IMR-90 (cell line): ENCODE measurements around the gene CAPZA3. TPM values are rescaled to one million over a fixed set of nuclear protein-coding genes. Genes with fewer than 3 reads are reported as not detected.

ENCODE experiments used
- ATAC-seq: fragments of 200-7000 bp; cut with Tn5 transposase; 2 replicates; pipeline ENCODE4 v1.9.1; 2020; ENCODE audit warnings: low read depth, mild to moderate bottlenecking, moderate library complexity
- BruUV-seq: library from RNA; stranded (reverse); fragments of 400-500 nt; replicated peaks from 2 replicates; lab custom pipeline; 2021; lab: Mats Ljungman, UMichigan
- CTCF ChIA-PET: fragments of 300-600 bp; formaldehyde crosslinking; extraction: SDS; loops from one replicate; lab custom pipeline; 2021; ENCODE audit warnings: antibody characterized with exemption; lab: Yijun Ruan, JAX
- POLR2A ChIA-PET: fragments of 300-600 bp; sonication (Branson Sonifier 250); formaldehyde crosslinking; loops from one replicate; lab custom pipeline; 2022; ENCODE audit warnings: antibody characterized with exemption; ENCODE audit not compliant: unreplicated experiment; lab: Charles Lee
- DNase-seq: peaks from one replicate; pipeline ENCODE4 v3.0.0; 2013
- H2AFZ ChIP-seq: replicated peaks from 2 replicates; pipeline ENCODE3; 2013; ENCODE audit warnings: low read length, mild to moderate bottlenecking; ENCODE audit not compliant: poor library complexity
- H2AK5ac ChIP-seq: 2 replicates; pipeline ENCODE4 v1.6.1; 2013; ENCODE audit warnings: low read depth, low read length, inconsistent platforms
- H2AK9ac ChIP-seq: replicated peaks from 2 replicates; pipeline ENCODE3; 2013; ENCODE audit warnings: mild to moderate bottlenecking, low read depth, low read length, moderate library complexity; ENCODE audit not compliant: poor library complexity
- H2BK120ac ChIP-seq: 2 replicates; pipeline ENCODE4 v1.6.1; 2013; ENCODE audit warnings: low read depth, low read length, inconsistent platforms
- H2BK15ac ChIP-seq: 3 replicates; pipeline ENCODE4 v1.6.1; 2013; ENCODE audit warnings: low read depth, low read length, inconsistent platforms
- H2BK20ac ChIP-seq: 2 replicates; pipeline ENCODE4 v1.6.1; 2013; ENCODE audit warnings: low read depth, mild to moderate bottlenecking, inconsistent platforms, low read length, moderate library complexity
- H2BK5ac ChIP-seq: 2 replicates; pipeline ENCODE4 v1.6.1; 2013; ENCODE audit warnings: mild to moderate bottlenecking, low read depth, low read length, inconsistent platforms; ENCODE audit not compliant: poor library complexity, severe bottlenecking
- H3K14ac ChIP-seq: replicated peaks from 2 replicates; pipeline ENCODE4 v1.6.1; 2013; ENCODE audit warnings: low read depth, low read length, inconsistent platforms
- H3K18ac ChIP-seq: 2 replicates; pipeline ENCODE4 v1.6.1; 2013; ENCODE audit warnings: low read depth, low read length, control low read depth
- H3K23ac ChIP-seq: 2 replicates; pipeline ENCODE4 v1.6.1; 2013; ENCODE audit warnings: low read depth, low read length, inconsistent platforms
- H3K27ac ChIP-seq: 2 replicates; pipeline ENCODE4 v1.5.1; 2013; ENCODE audit warnings: mild to moderate bottlenecking, control low read depth, low read length; ENCODE audit not compliant: insufficient read depth
- H3K27me3 ChIP-seq: 2 replicates; pipeline ENCODE4 v1.6.1; 2013; ENCODE audit warnings: low read length; ENCODE audit not compliant: control insufficient read depth, insufficient read depth
- H3K36me3 ChIP-seq: 2 replicates; pipeline ENCODE4 v1.6.1; 2013; ENCODE audit warnings: low read length, mixed read lengths; ENCODE audit not compliant: control insufficient read depth, insufficient read depth
- H3K4ac ChIP-seq: 2 replicates; pipeline ENCODE4 v1.6.1; 2013; ENCODE audit warnings: low read depth, low read length, inconsistent platforms
- H3K4me1 ChIP-seq: 2 replicates; pipeline ENCODE4 v1.6.1; 2013; ENCODE audit warnings: low read length, mixed read lengths; ENCODE audit not compliant: control insufficient read depth, insufficient read depth
- H3K4me2 ChIP-seq: 2 replicates; pipeline ENCODE4 v1.6.1; 2013; ENCODE audit warnings: low read depth, mild to moderate bottlenecking, control low read depth, low read length, moderate library complexity
- H3K4me3 ChIP-seq: 2 replicates; pipeline ENCODE4 v1.5.1; 2013; ENCODE audit warnings: low read depth, mild to moderate bottlenecking, control low read depth, low read length, moderate library complexity; ENCODE audit not compliant: insufficient read depth
- H3K56ac ChIP-seq: 2 replicates; pipeline ENCODE4 v1.6.1; 2013; ENCODE audit warnings: low read length, inconsistent platforms; ENCODE audit not compliant: insufficient read depth; ENCODE audit errors: extremely low read depth
- H3K79me1 ChIP-seq, 2 experiments: 2 replicates each; pipeline ENCODE4 v1.6.1; 2013; ENCODE audit warnings: low read length in 2 of 2, inconsistent platforms in 1 of 2, low read depth in 1 of 2
- H3K9ac ChIP-seq: 2 replicates; pipeline ENCODE4 v1.6.1; 2013; ENCODE audit warnings: low read depth, low read length, control low read depth
- H3K9me1 ChIP-seq: 2 replicates; pipeline ENCODE4 v1.6.1; 2013; ENCODE audit warnings: low read length, inconsistent platforms; ENCODE audit not compliant: insufficient read depth
- H3K9me3 ChIP-seq: 2 replicates; pipeline ENCODE4 v1.6.1; 2013; ENCODE audit warnings: low read length; ENCODE audit not compliant: control insufficient read depth, insufficient read depth
- H4K20me1 ChIP-seq: 2 replicates; pipeline ENCODE4 v1.6.1; 2013; ENCODE audit warnings: low read length, inconsistent platforms; ENCODE audit not compliant: insufficient read depth
- H4K5ac ChIP-seq: 2 replicates; pipeline ENCODE4 v1.6.1; 2013; ENCODE audit warnings: mild to moderate bottlenecking, low read depth, low read length, control low read depth
- H4K8ac ChIP-seq, 2 experiments: 2 replicates each; pipeline ENCODE4 v1.6.1; 2013; ENCODE audit warnings: low read depth in 2 of 2, low read length in 2 of 2, control low read depth in 1 of 2, inconsistent platforms in 1 of 2
- H4K91ac ChIP-seq: 2 replicates; pipeline ENCODE4 v1.6.1; 2013; ENCODE audit warnings: low read depth, low read length, inconsistent platforms; ENCODE audit not compliant: insufficient read depth
- BHLHE40 ChIP-seq: fragments of 150-350 bp; IDR thresholded peaks from 2 replicates; pipeline ENCODE4 v1.6.1; 2016; ENCODE audit warnings: mild to moderate bottlenecking, low read depth, low read length
- CEBPB ChIP-seq: IDR thresholded peaks from 2 replicates; pipeline ENCODE4 v1.6.1; 2012; ENCODE audit warnings: low read depth, low read length, improper control_type of control experiment
- CHD1 ChIP-seq: IDR thresholded peaks from 2 replicates; pipeline ENCODE4 v1.6.1; 2012; ENCODE audit warnings: low read depth, low read length, improper control_type of control experiment
- ELK1 ChIP-seq: fragments of 150-350 bp; IDR thresholded peaks from 2 replicates; pipeline ENCODE4 v1.6.1; 2016; ENCODE audit warnings: low read depth, mild to moderate bottlenecking, low read length, moderate library complexity, borderline replicate concordance
- FOS ChIP-seq: fragments of 150-350 bp; IDR thresholded peaks from 2 replicates; pipeline ENCODE4 v1.6.1; 2016; ENCODE audit warnings: low read depth, low read length
- MAFK ChIP-seq: IDR thresholded peaks from 2 replicates; pipeline ENCODE4 v1.6.1; 2012; ENCODE audit warnings: low read depth, low read length, improper control_type of control experiment
- MAZ ChIP-seq: IDR thresholded peaks from 2 replicates; pipeline ENCODE4 v1.6.1; 2012; ENCODE audit warnings: low read depth, mild to moderate bottlenecking, low read length, improper control_type of control experiment, moderate library complexity, borderline replicate concordance
- MXI1 ChIP-seq: IDR thresholded peaks from 2 replicates; pipeline ENCODE4 v1.6.1; 2012; ENCODE audit warnings: low read depth, mild to moderate bottlenecking, low read length, moderate library complexity, borderline replicate concordance
- POLR2A ChIP-seq: IDR thresholded peaks from 2 replicates; pipeline ENCODE4 v1.6.1; 2012; ENCODE audit warnings: mild to moderate bottlenecking, low read depth, low read length
- RCOR1 ChIP-seq: IDR thresholded peaks from 2 replicates; pipeline ENCODE4 v1.6.1; 2012; ENCODE audit warnings: mild to moderate bottlenecking, low read length, improper control_type of control experiment; ENCODE audit not compliant: insufficient replicate concordance
- RFX5 ChIP-seq: IDR thresholded peaks from 2 replicates; pipeline ENCODE4 v1.8.0; 2012; ENCODE audit warnings: low read depth, mild to moderate bottlenecking, low read length, moderate library complexity
- WGBS, 2 experiments: methylation state at CpG; one replicate each; pipeline versions ENCODE4 v1.1.5 to v1.1.7; 2013; ENCODE audit warnings: missing lambda C conversion rate in 2 of 2; ENCODE audit not compliant: insufficient read length in 1 of 2; ENCODE audit errors: extremely low coverage in 2 of 2; 5-methylcytosine and 5-hydroxymethylcytosine counted together
- dilution Hi-C: fragments of 300-500 bp; cut with HindIII; formaldehyde crosslinking; loops from one replicate; pipeline ENCODE4 v1.14.3; 2018; ENCODE audit warnings: low sequenced_read_pairs; ENCODE audit not compliant: unreplicated experiment
- in situ Hi-C: fragments of 300-500 bp; cut with MboI; formaldehyde crosslinking; loops from 3 replicates; pipeline ENCODE4 v1.14.3; 2019; ENCODE audit warnings: low sequenced_read_pairs, inconsistent platforms, mixed read lengths
- intact Hi-C: fragments of 100-400 bp; cut with micrococcal nuclease; formaldehyde crosslinking; loops from 2 replicates; pipeline ENCODE4 v1.10.0; 2022
- polyA plus RNA-seq, 3 experiments: library from polyadenylated mRNA; depleted of rRNA; stranded (reverse); fragments of >200 nt; gene quantifications; 2 replicates each; pipeline ENCODE4 v1.2.3, GENCODE V29; 2012; ENCODE audit warnings: low replicate concordance in 1 of 3
- total RNA-seq: library from RNA; depleted of rRNA; stranded (reverse); fragments of >200 nt; gene quantifications from 2 replicates; pipeline ENCODE4 v1.2.3, GENCODE V29; 2012
- TF ChIP-seq, protein P1 (sequence below): conservative IDR thresholded peaks from 2 replicates; pipeline ENCODE4 v1.5.1; 2012; ENCODE audit warnings: mild to moderate bottlenecking, low read depth, low read length, improper control_type of control experiment
- TF ChIP-seq, protein P2 (sequence below): fragments of 150-350 bp; IDR thresholded peaks from 2 replicates; pipeline ENCODE4 v1.6.1; 2017; ENCODE audit warnings: mild to moderate bottlenecking, antibody characterized with exemption, low read length, low read depth

CAPZA3 gene
- total and polyA plus RNA-seq, 2 of the 4 experiments (the other 2 are of a cell fraction) = not detected

GRCh38 chr12:18706798-18707197, 31.1 kb upstream of the CAPZA3 start:
- no peak overlapping the region for H3K4me2 ChIP-seq
- H2AK5ac ChIP-seq = no peak overlapping the region
- H2BK5ac ChIP-seq = no peak overlapping the region
- H3K18ac ChIP-seq = no peak overlapping the region
- ChIA-PET CTCF (no interaction called here), POLR2A (no interaction called here)
- H3K4me1 ChIP-seq = no peaks in the 10 kb centered on the region
- H3K14ac ChIP-seq = no peak overlapping the region
- no peak overlapping the region for H2BK20ac ChIP-seq
- H3K4me3 ChIP-seq = no peak overlapping the region
- no peak overlapping the region for H2BK120ac ChIP-seq
- H3K9me3 ChIP-seq = 0 out of 2 replicates have a peak, but pooled peaks cover 2% of the 10 kb centered on the region
- no peak overlapping the region for H3K27ac ChIP-seq
- no peaks in the 10 kb centered on the region for H3K36me3 ChIP-seq
- BruUV-seq = no TSS peak
- H3K9me1 ChIP-seq = no peaks in the 10 kb centered on the region
- no peak overlapping the region for H3K56ac ChIP-seq
- no peak overlapping the region for H3K23ac ChIP-seq
- H4K5ac ChIP-seq = no peak overlapping the region
- no peak overlapping the region for H3K9ac ChIP-seq
- no peaks in the 10 kb centered on the region for H3K27me3 ChIP-seq
- ATAC-seq (no peak), DNase-seq (no peak)
- H2BK15ac ChIP-seq = no peak overlapping the region
- no peak overlapping the region for H4K8ac ChIP-seq
- TF ChIP-seq MAFK = no peak
- TF ChIP-seq ELK1 = no peak
- TF ChIP-seq CEBPB = no peak
- no peak for TF ChIP-seq RCOR1
- TF ChIP-seq, protein P1, sequence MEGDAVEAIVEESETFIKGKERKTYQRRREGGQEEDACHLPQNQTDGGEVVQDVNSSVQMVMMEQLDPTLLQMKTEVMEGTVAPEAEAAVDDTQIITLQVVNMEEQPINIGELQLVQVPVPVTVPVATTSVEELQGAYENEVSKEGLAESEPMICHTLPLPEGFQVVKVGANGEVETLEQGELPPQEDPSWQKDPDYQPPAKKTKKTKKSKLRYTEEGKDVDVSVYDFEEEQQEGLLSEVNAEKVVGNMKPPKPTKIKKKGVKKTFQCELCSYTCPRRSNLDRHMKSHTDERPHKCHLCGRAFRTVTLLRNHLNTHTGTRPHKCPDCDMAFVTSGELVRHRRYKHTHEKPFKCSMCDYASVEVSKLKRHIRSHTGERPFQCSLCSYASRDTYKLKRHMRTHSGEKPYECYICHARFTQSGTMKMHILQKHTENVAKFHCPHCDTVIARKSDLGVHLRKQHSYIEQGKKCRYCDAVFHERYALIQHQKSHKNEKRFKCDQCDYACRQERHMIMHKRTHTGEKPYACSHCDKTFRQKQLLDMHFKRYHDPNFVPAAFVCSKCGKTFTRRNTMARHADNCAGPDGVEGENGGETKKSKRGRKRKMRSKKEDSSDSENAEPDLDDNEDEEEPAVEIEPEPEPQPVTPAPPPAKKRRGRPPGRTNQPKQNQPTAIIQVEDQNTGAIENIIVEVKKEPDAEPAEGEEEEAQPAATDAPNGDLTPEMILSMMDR = no peak
- no peak for TF ChIP-seq CHD1
- no peak for TF ChIP-seq BHLHE40
- TF ChIP-seq MAZ = no peak
- no peak for TF ChIP-seq FOS
- TF ChIP-seq, protein P2, sequence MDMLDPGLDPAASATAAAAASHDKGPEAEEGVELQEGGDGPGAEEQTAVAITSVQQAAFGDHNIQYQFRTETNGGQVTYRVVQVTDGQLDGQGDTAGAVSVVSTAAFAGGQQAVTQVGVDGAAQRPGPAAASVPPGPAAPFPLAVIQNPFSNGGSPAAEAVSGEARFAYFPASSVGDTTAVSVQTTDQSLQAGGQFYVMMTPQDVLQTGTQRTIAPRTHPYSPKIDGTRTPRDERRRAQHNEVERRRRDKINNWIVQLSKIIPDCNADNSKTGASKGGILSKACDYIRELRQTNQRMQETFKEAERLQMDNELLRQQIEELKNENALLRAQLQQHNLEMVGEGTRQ = no peak
- no peak for TF ChIP-seq RFX5
- no peak for TF ChIP-seq MXI1
- no peak for TF ChIP-seq POLR2A
- no peak overlapping the region for H4K91ac ChIP-seq
- intact Hi-C loops = loop anchor here (10.0 kb wide), 1 partner anchor 272 kb away; no protein-coding TSS in a partner anchor
- H2AFZ ChIP-seq = no peak overlapping the region
- WGBS, 2 experiments = no CpG with 5 or more reads among the region's 1 CpG
- no peak overlapping the region for H2AK9ac ChIP-seq
- no peaks in the 10 kb centered on the region for H3K79me1 ChIP-seq
- in situ Hi-C loops = no loop called here
- H3K4ac ChIP-seq = no peak overlapping the region
- no peaks in the 10 kb centered on the region for H4K20me1 ChIP-seq
- dilution Hi-C loops = no loop called here
